Effector CD4-positive, alpha-beta T cell (primary cell): ENCODE data around the gene SPTBN5.
A peak's percentile ranks its signal among the peaks of the same experiment; 100 is the strongest.

Experiments
- DNase-seq: peaks from one replicate; pipeline ENCODE4 v3.0.0-alpha.2; 2020

Gene SPTBN5

GRCh38 chr15:41822471-41822870, 71.4 kb downstream of the SPTBN5 start:
- no peak for DNase-seq

DNA sequence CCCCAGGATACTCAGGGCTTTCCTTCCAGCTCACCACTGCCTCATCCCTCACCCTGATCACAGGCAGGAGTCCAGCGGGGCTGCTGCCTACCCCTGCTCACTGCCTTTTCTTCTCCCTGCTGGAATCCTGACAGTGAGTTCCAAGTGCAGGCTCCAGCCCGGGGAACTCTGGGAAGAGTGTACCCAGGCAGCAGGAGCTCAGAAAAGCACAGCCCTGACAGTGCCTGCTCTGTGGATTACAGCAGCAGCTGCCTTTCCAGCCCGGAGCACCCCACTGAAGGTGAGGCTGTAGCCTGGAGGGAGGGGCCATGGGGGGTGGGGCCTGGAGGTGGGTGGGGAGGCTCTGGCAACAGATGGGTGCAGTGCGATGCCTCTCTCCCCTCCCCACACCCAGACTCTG, 72.0 kb downstream of the SPTBN5 start:
- no peak for DNase-seq

DNA sequence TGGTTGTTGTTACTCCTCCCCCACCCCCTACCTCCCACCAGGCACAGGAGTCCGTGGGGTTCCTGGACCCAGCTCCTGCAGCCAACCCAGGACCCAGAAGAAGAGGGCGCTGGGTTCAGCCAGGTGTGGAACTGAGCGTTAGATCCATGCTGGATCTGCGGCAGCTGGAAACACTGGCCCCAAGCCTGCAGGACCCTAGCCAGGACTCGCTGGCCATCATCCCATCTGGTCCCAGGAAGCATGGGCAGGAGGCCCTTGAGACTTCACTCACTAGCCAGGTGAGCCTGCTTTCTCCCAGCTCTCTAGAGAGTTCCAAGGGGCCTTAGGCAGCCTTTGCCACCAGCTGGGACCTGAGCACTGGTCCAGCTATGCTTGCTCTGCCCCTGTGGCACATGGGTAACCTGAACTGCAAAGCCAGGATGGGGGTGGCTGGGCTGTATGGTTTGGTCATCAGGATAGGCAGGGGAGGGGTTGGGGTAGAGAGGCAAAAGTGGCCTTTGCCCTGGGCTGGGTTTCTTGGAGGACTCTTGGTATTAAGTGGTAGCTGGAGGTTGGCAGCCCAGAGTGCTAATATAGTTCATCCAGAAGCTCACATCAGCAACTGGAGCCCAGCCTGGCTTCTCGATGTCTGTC, 72.9 kb downstream of the SPTBN5 start:
- no peak for DNase-seq

GRCh38 chr15:41819455-41820050, 74.3 kb downstream of the SPTBN5 start:
- no peak for DNase-seq

- no peak for DNase-seq
These were observed 76.1 kb downstream of the SPTBN5 start for GRCh38 chr15:41817781-41818180.

GRCh38 chr15:41817327-41817726, 76.5 kb downstream of the SPTBN5 start:
- no peak for DNase-seq

DNA sequence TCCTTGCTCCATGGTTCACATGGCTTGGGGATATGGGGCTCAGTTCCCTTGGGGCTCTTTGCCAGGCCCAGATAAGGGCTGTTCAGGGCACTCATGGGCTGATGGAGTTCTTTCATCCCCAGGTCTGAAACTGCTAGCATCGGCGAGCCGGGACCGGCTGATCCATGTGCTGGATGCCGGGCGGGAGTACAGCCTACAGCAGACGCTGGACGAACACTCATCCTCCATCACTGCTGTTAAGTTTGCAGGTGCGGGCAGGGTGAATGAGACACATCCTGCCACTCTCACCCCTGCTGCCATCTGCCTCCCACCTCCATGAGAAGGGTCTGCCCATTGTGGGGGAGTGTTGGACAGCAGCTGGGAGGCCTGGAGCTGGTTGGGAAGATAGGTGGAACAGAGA, 77.1 kb downstream of the SPTBN5 start:
- DNase-seq: no peak

- DNase-seq: no peak
These were observed 79.3 kb downstream of the SPTBN5 start for GRCh38 chr15:41814534-41814933.

DNA sequence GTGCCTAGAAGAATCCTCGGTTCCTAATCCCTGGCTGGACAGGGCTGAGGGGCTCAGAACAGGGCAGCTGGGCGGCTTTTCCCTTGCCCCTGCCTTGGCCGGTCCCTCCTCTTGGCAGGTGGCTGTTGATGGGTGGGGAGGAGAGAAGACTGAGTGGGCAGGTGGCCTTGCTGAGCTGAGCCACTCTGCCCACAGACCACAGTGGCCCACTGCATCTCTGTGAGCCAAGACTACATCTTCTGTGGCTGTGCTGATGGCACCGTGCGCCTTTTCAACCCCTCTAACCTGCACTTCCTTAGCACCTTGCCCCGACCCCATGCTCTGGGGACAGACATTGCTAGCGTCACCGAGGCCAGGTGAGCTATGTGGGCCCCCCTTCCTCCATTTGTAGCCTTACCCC, 80.4 kb downstream of the SPTBN5 start:
- DNase-seq: no peak

GRCh38 chr15:41812820-41813375, 81.0 kb downstream of the SPTBN5 start:
- no peak for DNase-seq

GRCh38 chr15:41811432-41812195, 82.2 kb downstream of the SPTBN5 start:
- DNase-seq: peak; percentile 65

DNA sequence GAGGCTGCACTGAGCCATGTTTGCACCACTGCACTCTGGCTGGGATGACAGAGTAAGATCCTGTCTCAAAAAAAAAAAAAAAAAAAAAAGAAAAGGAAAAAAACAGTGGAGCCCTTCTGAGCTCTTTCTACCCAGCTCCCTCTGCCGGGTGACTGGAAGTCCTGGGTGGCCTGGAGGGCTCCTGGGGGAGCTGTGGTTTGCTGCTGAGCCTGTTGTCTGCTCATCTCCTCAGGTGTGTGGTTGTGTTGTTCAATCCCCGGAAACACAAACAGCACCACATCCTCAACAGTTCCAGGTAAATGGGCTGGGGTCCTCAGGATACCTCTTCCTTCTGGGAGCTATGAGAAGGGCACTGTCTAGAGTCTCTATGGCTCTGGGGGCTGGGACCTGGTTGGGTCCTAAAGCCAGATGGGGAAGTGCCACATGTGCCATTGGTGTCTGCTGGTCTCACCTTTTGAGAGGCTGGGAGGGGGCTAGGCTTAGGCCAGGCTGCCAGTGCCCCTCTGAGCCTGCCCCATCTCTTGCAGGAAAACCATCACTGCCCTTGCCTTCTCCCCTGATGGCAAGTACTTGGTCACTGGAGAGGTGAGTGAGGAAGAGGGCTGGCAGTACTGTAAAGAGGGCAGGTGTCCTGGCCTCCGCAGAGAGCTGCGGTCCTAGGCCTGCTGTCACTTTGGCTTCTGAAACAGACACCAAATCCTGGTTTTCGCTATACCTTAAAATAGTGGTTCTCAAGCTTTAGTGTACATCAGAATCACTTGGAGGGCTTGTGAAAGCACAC, 83.0 kb downstream of the SPTBN5 start:
- DNase-seq: no peak

- DNase-seq: no peak
These were observed 84.2 kb downstream of the SPTBN5 start for GRCh38 chr15:41809526-41810220.

DNA sequence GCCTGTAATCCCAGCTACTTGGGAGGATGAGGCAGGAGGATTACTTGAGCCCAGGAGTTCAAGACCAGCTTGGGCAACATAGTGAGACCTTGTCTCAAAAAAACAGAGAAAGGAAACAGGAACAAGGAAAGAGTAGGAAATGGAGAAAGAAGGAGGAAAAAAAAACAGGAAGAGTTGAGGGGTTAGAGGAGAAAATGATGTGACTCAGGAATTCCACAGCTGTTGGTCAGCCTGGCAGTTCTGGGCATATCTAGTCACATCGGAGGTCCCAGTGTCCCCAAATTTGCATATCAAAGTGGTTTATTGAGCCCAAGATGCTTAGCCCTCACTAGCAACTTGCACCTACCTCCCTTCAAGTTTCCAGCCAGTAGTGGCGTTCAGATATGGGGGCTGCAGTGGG, 84.7 kb downstream of the SPTBN5 start:
- no peak for DNase-seq

DNA sequence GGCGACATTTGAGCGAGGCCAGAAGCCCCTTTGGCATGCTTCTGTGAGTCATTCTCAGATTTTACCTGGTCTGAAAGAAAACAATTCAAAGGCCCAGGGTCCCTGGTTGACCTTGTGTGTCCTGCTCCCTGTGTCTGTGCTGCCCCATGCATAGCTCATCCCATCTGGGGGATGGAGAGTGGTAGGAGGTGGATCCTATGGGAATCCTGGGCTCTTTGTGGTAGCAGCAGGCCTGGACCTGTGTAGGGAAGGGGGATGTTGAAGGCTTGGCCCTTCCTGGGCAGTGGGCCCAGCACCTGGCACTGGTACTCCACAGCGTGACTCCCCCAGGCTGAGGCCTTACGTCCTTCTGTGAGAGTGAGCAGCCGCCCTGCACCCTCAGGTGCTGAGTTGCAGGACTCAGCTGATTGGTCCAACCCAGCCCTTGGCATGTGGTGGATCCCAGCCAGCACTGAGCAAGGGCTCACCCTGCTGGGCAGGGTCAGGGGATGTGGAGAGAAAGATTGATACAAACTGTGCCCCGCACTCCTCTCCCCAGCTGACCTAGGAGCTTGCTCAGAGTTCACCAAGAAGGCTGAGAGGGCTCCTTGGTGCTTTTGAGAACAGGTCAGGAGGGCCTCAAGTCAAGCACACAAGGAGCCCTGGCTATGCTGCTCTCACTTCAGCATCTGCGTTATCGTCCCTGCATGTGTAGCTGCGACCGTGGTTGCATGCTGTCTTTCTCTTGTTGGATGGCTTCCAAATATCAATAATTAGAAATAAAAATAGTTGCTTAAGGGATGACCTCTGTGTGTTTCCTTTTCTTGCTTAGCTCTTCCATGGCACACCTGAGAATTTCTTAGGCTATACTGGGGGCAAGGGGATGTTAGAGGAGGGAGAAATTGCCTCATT, 87.3 kb downstream of the SPTBN5 start:
- no peak for DNase-seq

DNA sequence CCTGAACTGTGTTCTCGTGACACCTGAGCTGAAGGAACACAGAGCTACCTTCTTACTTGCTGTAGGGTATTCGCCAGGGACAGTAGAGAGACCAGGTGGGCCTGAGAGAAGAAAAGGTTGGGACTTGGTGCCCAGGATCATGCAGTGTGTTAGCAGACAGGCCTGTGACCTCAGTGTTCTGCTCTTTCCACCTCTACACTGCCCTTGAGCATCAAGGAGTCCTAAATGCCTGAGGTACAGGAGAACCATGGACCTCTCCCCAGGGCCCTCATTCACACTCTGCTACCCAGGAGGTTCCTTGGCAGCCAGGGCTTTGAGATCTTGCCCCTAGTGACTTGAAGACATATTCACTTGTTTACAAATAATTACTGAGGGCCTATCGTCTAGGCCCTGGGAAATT, 88.1 kb downstream of the SPTBN5 start:
- DNase-seq: no peak

- no peak for DNase-seq
These were observed 88.8 kb downstream of the SPTBN5 start for GRCh38 chr15:41804916-41805666.

GRCh38 chr15:41804361-41804760, 89.5 kb downstream of the SPTBN5 start:
- no peak for DNase-seq

DNA sequence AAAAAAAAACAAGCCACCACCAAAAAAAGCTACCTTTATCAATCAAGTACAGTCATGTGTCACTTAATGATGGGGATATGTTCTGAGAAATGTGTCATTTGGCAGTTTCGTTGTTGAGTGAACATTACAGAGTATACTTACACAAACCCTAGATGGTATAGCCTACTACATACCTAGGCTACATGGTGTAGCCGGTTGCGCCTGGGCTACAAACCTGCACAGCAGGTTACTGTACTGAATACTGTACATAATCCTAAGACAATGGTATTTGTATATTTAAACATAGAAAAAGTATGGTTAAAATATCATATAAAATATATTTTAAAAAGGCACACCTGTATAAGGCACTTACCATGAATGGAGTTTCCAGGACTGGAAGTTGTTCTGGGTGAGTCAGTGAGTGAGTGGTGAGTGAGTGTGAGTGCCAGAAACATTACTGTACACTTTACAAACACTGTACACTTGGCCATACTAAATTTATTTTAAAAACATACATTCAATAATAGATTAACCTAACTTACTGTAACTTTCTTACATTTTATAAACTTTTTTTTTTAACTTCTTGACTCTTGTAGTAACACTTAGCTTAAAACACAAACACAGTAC, 91.9 kb downstream of the SPTBN5 start:
- no peak for DNase-seq

GRCh38 chr15:41801185-41801584, 92.7 kb downstream of the SPTBN5 start:
- DNase-seq: no peak
